Psoas muscle (tissue), 8 donors: ENCODE data around the gene FHOD1. TPM values are rescaled to one million over a fixed set of nuclear protein-coding genes. Genes with fewer than 3 reads are reported as not detected.
A peak's percentile ranks its signal among the peaks of the same experiment; 100 is the strongest.

ENCODE experiments used
- ATAC-seq, 4 donors: fragments of 200-7000 bp; cut with Tn5 transposase; one replicate each; pipeline ENCODE4 v1.9.1; 2020; ENCODE audit warnings: moderate library complexity in 3 of 4, mild to moderate bottlenecking in 2 of 4
- DNase-seq, 2 donors: peaks; one replicate each; pipeline ENCODE4 v3.0.0-alpha.2; 2020
- H3K27ac ChIP-seq: fragments of 200-600 bp; one replicate; pipeline ENCODE4 v1.8.0; 2022
- H3K27me3 ChIP-seq, 3 donors: fragments of 200-600 bp in 1 of 3; one replicate each; pipeline versions ENCODE4 v1.6.1 to v1.8.0; 2013 to 2022; ENCODE audit warnings: low read length in 2 of 3, mild to moderate bottlenecking in 2 of 3, moderate library complexity in 1 of 3; ENCODE audit not compliant: insufficient read depth in 3 of 3
- H3K36me3 ChIP-seq, 2 donors: fragments of 200-600 bp in 1 of 2; one replicate each; pipeline versions ENCODE4 v1.6.1 to v1.8.0; 2013 to 2022; ENCODE audit warnings: low read depth in 1 of 2, mild to moderate bottlenecking in 1 of 2, moderate library complexity in 1 of 2; ENCODE audit not compliant: insufficient read depth in 1 of 2
- H3K4me1 ChIP-seq: fragments of 200-600 bp; one replicate; pipeline ENCODE4 v1.8.0; 2022
- H3K4me3 ChIP-seq: fragments of 200-600 bp; one replicate; pipeline ENCODE4 v1.8.0; 2022; ENCODE audit warnings: mild to moderate bottlenecking
- H3K9me3 ChIP-seq: fragments of 200-600 bp; one replicate; pipeline ENCODE4 v1.8.0; 2022
- WGBS, 3 donors: extraction: QIAGEN DNeasy Blood & Tissue Kit; methylation state at CpG; one replicate each; pipeline versions ENCODE4 v1.1.6 to v1.1.7; 2013; 5-methylcytosine and 5-hydroxymethylcytosine counted together
- intact Hi-C, 2 donors: fragments of 100-400 bp; cut with DNase I; formaldehyde crosslinking; loops; one replicate each; pipeline versions ENCODE4 v1.11.0 to v1.14.2; 2022
- polyA plus RNA-seq, 3 donors: library from polyadenylated mRNA; stranded (reverse); fragments of 200-250 nt; gene quantifications; one replicate each; pipeline ENCODE4 v1.2.3, GENCODE V29; 2013
- total RNA-seq, 4 donors: library from RNA; stranded (reverse); fragmentation: NEBNext Ultra II Directional in 2 of 4; extraction: Animal tissue kit (Norgen Biotek cat#: 25700) in 2 of 4; gene quantifications; one replicate each; pipeline versions ENCODE4 v1.2.1 to v1.2.4, GENCODE V29; 2021 to 2023
- TF ChIP-seq, protein P1 (sequence below): fragments of 200-600 bp; IDR thresholded peaks from one replicate; pipeline ENCODE4 v1.8.0; 2022; ENCODE audit warnings: antibody characterized with exemption
- donor health status: healthy with polysubstance abuse.
- donor health status: DM: no; HTN: no; CAD: no; lungs with moderate emphysema.
- donor health status: Bipolar disorder and iron deficiency.
- donor health status: healthy.
- donor health status: DM: yes; HTN: yes; CAD: no.
- donor health status: DM: no; HTN: no; CAD: no.
- donor health status: DM: no; HTN: no; CAD: no.
- donor health status: DM: yes; HTN: yes; CAD: no.

FHOD1 gene
- total and polyA plus RNA-seq, 7 donors = 16.9 to 154 (median 61.5) TPM

DNA sequence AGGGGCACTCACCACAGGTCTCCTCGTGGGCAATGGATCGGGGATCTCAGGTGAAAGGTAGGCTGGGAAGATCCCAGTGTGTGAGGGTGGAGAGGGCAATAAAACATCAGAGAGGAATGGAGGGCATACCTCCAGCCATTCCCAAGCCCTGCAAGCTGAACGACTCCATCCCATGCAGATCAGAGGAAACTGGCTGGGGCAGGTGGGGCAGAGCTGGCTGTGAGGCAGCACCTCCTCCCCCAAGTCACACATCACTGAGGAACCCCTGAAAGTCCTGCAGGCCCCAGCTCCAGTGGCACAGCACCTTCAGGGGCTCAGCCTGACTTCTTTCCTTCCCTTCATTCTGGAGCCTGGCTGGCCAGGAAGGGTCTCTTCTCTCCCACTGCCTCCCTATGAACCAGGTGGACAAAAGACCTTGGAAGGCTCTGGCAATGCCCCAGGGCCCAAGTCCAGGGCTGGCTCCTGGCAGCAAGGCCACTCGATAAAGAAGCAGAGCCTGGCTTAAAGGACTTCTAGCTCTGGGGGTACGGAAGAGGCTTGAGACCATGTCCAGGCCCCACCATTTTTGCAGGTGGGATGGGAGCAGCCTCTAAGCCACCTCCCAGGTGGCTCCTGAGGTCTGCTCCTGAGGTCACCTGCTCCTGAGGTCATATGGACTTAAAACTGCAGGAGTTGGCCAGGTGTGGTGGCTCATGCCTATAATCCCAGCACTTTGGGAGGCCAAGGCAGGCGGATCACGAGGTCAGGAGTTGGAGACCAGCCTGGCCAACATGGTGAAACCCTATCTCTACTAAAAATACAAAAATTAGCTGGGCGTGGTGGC, 33.9 kb downstream of the FHOD1 start:
- 39 to 54% (median 52%) methylated on average over 8 of the region's 8 CpGs for WGBS, 3 donors
- DNase-seq (no peak), ATAC-seq (peak in 1 of 4 donors; percentile 6)

DNA sequence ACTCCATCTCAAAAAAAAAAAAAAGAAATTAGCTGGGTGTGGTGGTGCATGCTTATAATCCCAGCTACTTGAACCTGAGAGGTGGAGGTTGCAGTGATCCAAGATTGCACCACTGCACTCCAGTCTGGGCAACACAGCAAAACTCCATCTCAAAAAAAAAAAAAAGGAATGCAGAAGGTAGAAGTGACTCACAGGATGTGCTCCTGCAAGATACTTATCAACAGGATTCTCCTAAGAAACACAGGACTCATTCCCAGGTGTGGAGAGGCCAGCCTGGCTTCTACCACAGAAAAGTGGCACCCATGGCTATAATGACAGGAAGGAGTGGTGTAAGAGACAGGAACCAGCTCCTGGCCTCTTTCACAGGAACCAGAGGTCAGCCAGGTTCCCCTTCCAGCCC, 34.5 kb downstream of the FHOD1 start:
- no peak for DNase-seq

More for the DNA sequence above, 33.9 kb downstream of the FHOD1 start:
- Histone ChIP-seq H3K4me3 (no peak overlapping the region), H3K9me3 (no peaks in the 10 kb centered on the region), H3K27me3 (no peaks in the 10 kb centered on the region), H3K36me3 (no peaks in the 10 kb centered on the region), H3K4me1 (peaks cover 29% of the 10 kb centered on the region), H3K27ac (peak overlapping the region; percentile 30)
- TF ChIP-seq, protein P1, sequence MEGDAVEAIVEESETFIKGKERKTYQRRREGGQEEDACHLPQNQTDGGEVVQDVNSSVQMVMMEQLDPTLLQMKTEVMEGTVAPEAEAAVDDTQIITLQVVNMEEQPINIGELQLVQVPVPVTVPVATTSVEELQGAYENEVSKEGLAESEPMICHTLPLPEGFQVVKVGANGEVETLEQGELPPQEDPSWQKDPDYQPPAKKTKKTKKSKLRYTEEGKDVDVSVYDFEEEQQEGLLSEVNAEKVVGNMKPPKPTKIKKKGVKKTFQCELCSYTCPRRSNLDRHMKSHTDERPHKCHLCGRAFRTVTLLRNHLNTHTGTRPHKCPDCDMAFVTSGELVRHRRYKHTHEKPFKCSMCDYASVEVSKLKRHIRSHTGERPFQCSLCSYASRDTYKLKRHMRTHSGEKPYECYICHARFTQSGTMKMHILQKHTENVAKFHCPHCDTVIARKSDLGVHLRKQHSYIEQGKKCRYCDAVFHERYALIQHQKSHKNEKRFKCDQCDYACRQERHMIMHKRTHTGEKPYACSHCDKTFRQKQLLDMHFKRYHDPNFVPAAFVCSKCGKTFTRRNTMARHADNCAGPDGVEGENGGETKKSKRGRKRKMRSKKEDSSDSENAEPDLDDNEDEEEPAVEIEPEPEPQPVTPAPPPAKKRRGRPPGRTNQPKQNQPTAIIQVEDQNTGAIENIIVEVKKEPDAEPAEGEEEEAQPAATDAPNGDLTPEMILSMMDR = no peak
- intact Hi-C loops = no loop called here

DNA sequence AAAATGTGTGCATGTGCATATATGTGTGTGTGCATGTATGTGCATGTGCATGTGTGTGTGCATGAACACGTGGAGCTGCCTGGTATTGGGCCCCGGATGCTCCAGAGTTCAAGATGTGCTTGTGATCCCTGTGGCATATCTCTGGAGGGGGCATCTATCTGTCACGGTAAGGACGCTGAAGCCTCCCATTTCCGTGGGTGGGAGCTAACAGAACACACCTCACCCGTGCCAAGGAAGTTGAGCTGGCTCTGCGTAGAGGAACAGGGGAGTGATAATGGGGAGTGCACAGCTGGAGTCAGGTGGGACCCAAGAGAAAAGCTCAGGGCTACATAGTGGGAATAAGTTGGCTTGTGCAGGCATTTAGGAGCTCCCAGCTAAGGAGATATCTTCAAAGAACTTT, 35.6 kb downstream of the FHOD1 start:
- Histone ChIP-seq H3K27me3 (no peaks in the 10 kb centered on the region), H3K9me3 (no peaks in the 10 kb centered on the region), H3K36me3 (no peaks in the 10 kb centered on the region), H3K27ac (no peak overlapping the region), H3K4me1 (peaks cover 43% of the 10 kb centered on the region), H3K4me3 (no peak overlapping the region)
- TF ChIP-seq, protein P1 = no peak
- no peak for DNase-seq
- no peak for ATAC-seq
- WGBS, 3 donors = 70 to 81% (median 72%) methylated on average over 7 of the region's 7 CpGs
- intact Hi-C loops = no loop called here

More for the DNA sequence above, 34.5 kb downstream of the FHOD1 start:
- H3K9me3 ChIP-seq = no peaks in the 10 kb centered on the region
- H3K27me3 ChIP-seq = no peaks in the 10 kb centered on the region
- no peak overlapping the region for H3K4me3 ChIP-seq
- no peaks in the 10 kb centered on the region for H3K36me3 ChIP-seq
- H3K27ac ChIP-seq = no peak overlapping the region
- ATAC-seq = no peak
- intact Hi-C loops = no loop called here
- H3K4me1 ChIP-seq = peaks cover 34% of the 10 kb centered on the region
- TF ChIP-seq, protein P1 = no peak

DNA sequence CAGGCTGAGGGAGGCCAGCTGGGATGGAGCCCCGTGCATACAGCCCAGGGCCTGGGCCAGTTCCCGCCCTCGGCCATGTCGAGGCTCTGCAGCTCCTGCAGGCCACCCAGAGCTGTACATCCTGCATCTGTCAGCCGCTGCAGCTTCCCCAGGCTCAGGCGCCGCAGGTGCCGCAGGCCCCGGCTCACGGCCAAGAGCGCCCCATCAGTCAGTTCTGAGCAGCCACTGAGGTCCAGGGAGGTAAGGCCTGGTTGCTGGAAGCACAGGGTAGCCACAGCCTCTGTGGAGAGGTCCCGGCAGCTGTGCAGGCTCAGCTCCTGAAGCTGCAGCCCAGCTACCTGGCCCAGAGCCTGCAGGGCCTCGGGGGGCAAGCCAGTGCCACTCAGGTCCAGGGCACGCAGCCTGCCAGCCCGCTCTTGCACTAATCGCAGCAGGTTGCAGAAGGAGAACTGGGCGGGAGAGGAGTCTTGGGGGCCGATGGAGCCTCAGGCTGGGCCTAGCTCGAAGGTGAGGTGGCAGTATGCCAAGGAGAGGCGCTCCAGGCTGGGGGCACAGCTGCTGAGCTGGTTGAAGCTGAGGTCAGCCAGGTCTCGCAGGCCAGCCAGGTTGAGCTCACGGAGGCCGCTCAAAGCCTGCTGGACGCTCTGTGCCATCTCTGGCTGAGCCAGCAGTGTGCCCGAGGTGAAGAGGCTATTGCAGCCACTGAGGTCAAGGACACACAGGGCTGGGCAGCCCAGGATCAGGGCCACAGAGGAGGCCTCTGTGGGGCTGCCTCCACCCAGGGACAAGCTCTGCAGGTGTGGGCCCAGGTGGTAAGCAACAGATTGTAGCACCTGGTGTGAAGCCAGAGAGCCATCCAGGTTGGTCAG, 37.0 kb downstream of the FHOD1 start:
- Histone ChIP-seq H3K36me3 (no peaks in the 10 kb centered on the region), H3K27ac (no peak overlapping the region), H3K4me1 (peaks cover 41% of the 10 kb centered on the region), H3K27me3 (no peaks in the 10 kb centered on the region), H3K9me3 (no peaks in the 10 kb centered on the region), H3K4me3 (no peak overlapping the region)
- 58 to 65% (median 63%) methylated on average over 25 of the region's 25 CpGs for WGBS, 3 donors
- no peak for DNase-seq
- TF ChIP-seq, protein P1 = no peak
- intact Hi-C loops = no loop called here
- ATAC-seq = peak in 1 of 4 donors; percentile 3
